Measurements from ENCODE around the gene VPS26A.

DNA sequence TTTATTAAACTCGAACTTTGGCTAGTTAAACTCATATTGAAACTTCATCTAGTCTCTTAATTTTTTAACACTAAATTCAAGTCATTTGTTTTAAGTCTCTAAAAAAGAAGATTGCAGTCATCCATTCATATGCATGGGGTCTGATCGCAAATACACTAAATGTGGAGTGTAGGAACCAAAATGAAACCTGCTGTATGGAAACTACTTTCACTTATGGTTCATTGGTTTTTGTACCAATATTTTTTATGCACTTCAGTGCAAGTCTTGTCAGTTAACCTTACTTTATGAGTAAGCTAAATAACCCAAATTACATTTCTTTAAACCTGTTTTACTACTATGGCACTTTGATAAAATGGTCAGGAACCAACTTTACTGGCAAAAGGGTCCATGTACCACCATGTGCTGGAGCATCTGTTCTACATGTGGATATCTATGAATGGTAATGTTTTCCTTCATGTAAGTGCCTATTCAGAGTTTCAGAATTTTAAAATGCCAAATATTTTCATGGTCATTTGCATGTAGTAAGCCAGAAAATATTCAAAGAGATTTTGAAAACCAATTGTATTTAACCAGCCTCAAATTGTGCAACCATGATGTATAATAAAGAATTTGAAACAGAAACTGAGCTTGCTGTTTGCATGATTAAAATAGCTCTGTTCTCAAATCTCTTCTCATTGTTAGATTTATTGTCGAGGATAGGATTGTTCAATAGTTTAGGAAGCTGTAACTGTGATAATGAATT is 48.4 kb downstream of the VPS26A start:
- no peak for TF ChIP-seq CTCF (conservative IDR thresholded peaks at IDR 0.05 in 1 of 2, IDR thresholded peaks at IDR 0.05 in 1 of 2; ENCODE audit: low read depth in 1 of 2, low read length in 2 of 2)
- no peak for TF ChIP-seq EZH2 (IDR thresholded peaks at IDR 0.05; ENCODE audit: low read length, missing control alignments)

Measured in fibroblast of lung (primary cell).